IMR-90 (cell line): ENCODE measurements around the gene S100A8. TPM values are rescaled to one million over a fixed set of nuclear protein-coding genes. Genes with fewer than 3 reads are reported as not detected.

Source experiments
- ATAC-seq: fragments of 200-7000 bp; cut with Tn5 transposase; 2 replicates; pipeline ENCODE4 v1.9.1; 2020; ENCODE audit warnings: low read depth, mild to moderate bottlenecking, moderate library complexity
- BruUV-seq: library from RNA; stranded (reverse); fragments of 400-500 nt; replicated peaks from 2 replicates; lab custom pipeline; 2021; lab: Mats Ljungman, UMichigan
- CTCF ChIA-PET: fragments of 300-600 bp; formaldehyde crosslinking; extraction: SDS; loops from one replicate; lab custom pipeline; 2021; ENCODE audit warnings: antibody characterized with exemption; lab: Yijun Ruan, JAX
- POLR2A ChIA-PET: fragments of 300-600 bp; sonication (Branson Sonifier 250); formaldehyde crosslinking; loops from one replicate; lab custom pipeline; 2022; ENCODE audit warnings: antibody characterized with exemption; ENCODE audit not compliant: unreplicated experiment; lab: Charles Lee
- DNase-seq: peaks from one replicate; pipeline ENCODE4 v3.0.0; 2013
- H2AFZ ChIP-seq: replicated peaks from 2 replicates; pipeline ENCODE3; 2013; ENCODE audit warnings: low read length, mild to moderate bottlenecking; ENCODE audit not compliant: poor library complexity
- H2AK5ac ChIP-seq: 2 replicates; pipeline ENCODE4 v1.6.1; 2013; ENCODE audit warnings: low read depth, low read length, inconsistent platforms
- H2AK9ac ChIP-seq: replicated peaks from 2 replicates; pipeline ENCODE3; 2013; ENCODE audit warnings: mild to moderate bottlenecking, low read depth, low read length, moderate library complexity; ENCODE audit not compliant: poor library complexity
- H2BK120ac ChIP-seq: 2 replicates; pipeline ENCODE4 v1.6.1; 2013; ENCODE audit warnings: low read depth, low read length, inconsistent platforms
- H2BK15ac ChIP-seq: 3 replicates; pipeline ENCODE4 v1.6.1; 2013; ENCODE audit warnings: low read depth, low read length, inconsistent platforms
- H2BK20ac ChIP-seq: 2 replicates; pipeline ENCODE4 v1.6.1; 2013; ENCODE audit warnings: low read depth, mild to moderate bottlenecking, inconsistent platforms, low read length, moderate library complexity
- H2BK5ac ChIP-seq: 2 replicates; pipeline ENCODE4 v1.6.1; 2013; ENCODE audit warnings: mild to moderate bottlenecking, low read depth, low read length, inconsistent platforms; ENCODE audit not compliant: poor library complexity, severe bottlenecking
- H3K14ac ChIP-seq: replicated peaks from 2 replicates; pipeline ENCODE4 v1.6.1; 2013; ENCODE audit warnings: low read depth, low read length, inconsistent platforms
- H3K18ac ChIP-seq: 2 replicates; pipeline ENCODE4 v1.6.1; 2013; ENCODE audit warnings: low read depth, low read length, control low read depth
- H3K23ac ChIP-seq: 2 replicates; pipeline ENCODE4 v1.6.1; 2013; ENCODE audit warnings: low read depth, low read length, inconsistent platforms
- H3K27ac ChIP-seq: 2 replicates; pipeline ENCODE4 v1.5.1; 2013; ENCODE audit warnings: mild to moderate bottlenecking, control low read depth, low read length; ENCODE audit not compliant: insufficient read depth
- H3K27me3 ChIP-seq: 2 replicates; pipeline ENCODE4 v1.6.1; 2013; ENCODE audit warnings: low read length; ENCODE audit not compliant: control insufficient read depth, insufficient read depth
- H3K36me3 ChIP-seq: 2 replicates; pipeline ENCODE4 v1.6.1; 2013; ENCODE audit warnings: low read length, mixed read lengths; ENCODE audit not compliant: control insufficient read depth, insufficient read depth
- H3K4ac ChIP-seq: 2 replicates; pipeline ENCODE4 v1.6.1; 2013; ENCODE audit warnings: low read depth, low read length, inconsistent platforms
- H3K4me1 ChIP-seq: 2 replicates; pipeline ENCODE4 v1.6.1; 2013; ENCODE audit warnings: low read length, mixed read lengths; ENCODE audit not compliant: control insufficient read depth, insufficient read depth
- H3K4me2 ChIP-seq: 2 replicates; pipeline ENCODE4 v1.6.1; 2013; ENCODE audit warnings: low read depth, mild to moderate bottlenecking, control low read depth, low read length, moderate library complexity
- H3K4me3 ChIP-seq: 2 replicates; pipeline ENCODE4 v1.5.1; 2013; ENCODE audit warnings: low read depth, mild to moderate bottlenecking, control low read depth, low read length, moderate library complexity; ENCODE audit not compliant: insufficient read depth
- H3K56ac ChIP-seq: 2 replicates; pipeline ENCODE4 v1.6.1; 2013; ENCODE audit warnings: low read length, inconsistent platforms; ENCODE audit not compliant: insufficient read depth; ENCODE audit errors: extremely low read depth
- H3K79me1 ChIP-seq, 2 experiments: 2 replicates each; pipeline ENCODE4 v1.6.1; 2013; ENCODE audit warnings: low read length in 2 of 2, inconsistent platforms in 1 of 2, low read depth in 1 of 2
- H3K9ac ChIP-seq: 2 replicates; pipeline ENCODE4 v1.6.1; 2013; ENCODE audit warnings: low read depth, low read length, control low read depth
- H3K9me1 ChIP-seq: 2 replicates; pipeline ENCODE4 v1.6.1; 2013; ENCODE audit warnings: low read length, inconsistent platforms; ENCODE audit not compliant: insufficient read depth
- H3K9me3 ChIP-seq: 2 replicates; pipeline ENCODE4 v1.6.1; 2013; ENCODE audit warnings: low read length; ENCODE audit not compliant: control insufficient read depth, insufficient read depth
- H4K20me1 ChIP-seq: 2 replicates; pipeline ENCODE4 v1.6.1; 2013; ENCODE audit warnings: low read length, inconsistent platforms; ENCODE audit not compliant: insufficient read depth
- H4K5ac ChIP-seq: 2 replicates; pipeline ENCODE4 v1.6.1; 2013; ENCODE audit warnings: mild to moderate bottlenecking, low read depth, low read length, control low read depth
- H4K8ac ChIP-seq, 2 experiments: 2 replicates each; pipeline ENCODE4 v1.6.1; 2013; ENCODE audit warnings: low read depth in 2 of 2, low read length in 2 of 2, control low read depth in 1 of 2, inconsistent platforms in 1 of 2
- H4K91ac ChIP-seq: 2 replicates; pipeline ENCODE4 v1.6.1; 2013; ENCODE audit warnings: low read depth, low read length, inconsistent platforms; ENCODE audit not compliant: insufficient read depth
- BHLHE40 ChIP-seq: fragments of 150-350 bp; IDR thresholded peaks from 2 replicates; pipeline ENCODE4 v1.6.1; 2016; ENCODE audit warnings: mild to moderate bottlenecking, low read depth, low read length
- CEBPB ChIP-seq: IDR thresholded peaks from 2 replicates; pipeline ENCODE4 v1.6.1; 2012; ENCODE audit warnings: low read depth, low read length, improper control_type of control experiment
- CTCF ChIP-seq: conservative IDR thresholded peaks from 2 replicates; pipeline ENCODE4 v1.5.1; 2012; ENCODE audit warnings: mild to moderate bottlenecking, low read depth, low read length, improper control_type of control experiment
- ELK1 ChIP-seq: fragments of 150-350 bp; IDR thresholded peaks from 2 replicates; pipeline ENCODE4 v1.6.1; 2016; ENCODE audit warnings: low read depth, mild to moderate bottlenecking, low read length, moderate library complexity, borderline replicate concordance
- FOS ChIP-seq: fragments of 150-350 bp; IDR thresholded peaks from 2 replicates; pipeline ENCODE4 v1.6.1; 2016; ENCODE audit warnings: low read depth, low read length
- MXI1 ChIP-seq: IDR thresholded peaks from 2 replicates; pipeline ENCODE4 v1.6.1; 2012; ENCODE audit warnings: low read depth, mild to moderate bottlenecking, low read length, moderate library complexity, borderline replicate concordance
- NFE2L2 ChIP-seq: fragments of 150-350 bp; IDR thresholded peaks from 2 replicates; pipeline ENCODE4 v1.6.1; 2016; ENCODE audit warnings: low read depth, mild to moderate bottlenecking, low read length
- POLR2A ChIP-seq: IDR thresholded peaks from 2 replicates; pipeline ENCODE4 v1.6.1; 2012; ENCODE audit warnings: mild to moderate bottlenecking, low read depth, low read length
- RAD21 ChIP-seq: IDR thresholded peaks from 2 replicates; pipeline ENCODE4 v1.6.1; 2012; ENCODE audit warnings: low read length, improper control_type of control experiment
- RCOR1 ChIP-seq: IDR thresholded peaks from 2 replicates; pipeline ENCODE4 v1.6.1; 2012; ENCODE audit warnings: mild to moderate bottlenecking, low read length, improper control_type of control experiment; ENCODE audit not compliant: insufficient replicate concordance
- RFX5 ChIP-seq: IDR thresholded peaks from 2 replicates; pipeline ENCODE4 v1.8.0; 2012; ENCODE audit warnings: low read depth, mild to moderate bottlenecking, low read length, moderate library complexity
- SMC3 ChIP-seq: fragments of 150-350 bp; IDR thresholded peaks from 2 replicates; pipeline ENCODE4 v1.6.1; 2016; ENCODE audit warnings: low read depth, mild to moderate bottlenecking, antibody characterized with exemption, low read length, moderate library complexity
- USF2 ChIP-seq: fragments of 150-350 bp; IDR thresholded peaks from 2 replicates; pipeline ENCODE4 v1.6.1; 2017; ENCODE audit warnings: mild to moderate bottlenecking, antibody characterized with exemption, low read length, low read depth
- WGBS, 2 experiments: methylation state at CpG; one replicate each; pipeline versions ENCODE4 v1.1.5 to v1.1.7; 2013; ENCODE audit warnings: missing lambda C conversion rate in 2 of 2; ENCODE audit not compliant: insufficient read length in 1 of 2; ENCODE audit errors: extremely low coverage in 2 of 2; 5-methylcytosine and 5-hydroxymethylcytosine counted together
- dilution Hi-C: fragments of 300-500 bp; cut with HindIII; formaldehyde crosslinking; loops from one replicate; pipeline ENCODE4 v1.14.3; 2018; ENCODE audit warnings: low sequenced_read_pairs; ENCODE audit not compliant: unreplicated experiment
- in situ Hi-C: fragments of 300-500 bp; cut with MboI; formaldehyde crosslinking; loops from 3 replicates; pipeline ENCODE4 v1.14.3; 2019; ENCODE audit warnings: low sequenced_read_pairs, inconsistent platforms, mixed read lengths
- intact Hi-C: fragments of 100-400 bp; cut with micrococcal nuclease; formaldehyde crosslinking; loops from 2 replicates; pipeline ENCODE4 v1.10.0; 2022
- polyA plus RNA-seq, 3 experiments: library from polyadenylated mRNA; depleted of rRNA; stranded (reverse); fragments of >200 nt; gene quantifications; 2 replicates each; pipeline ENCODE4 v1.2.3, GENCODE V29; 2012; ENCODE audit warnings: low replicate concordance in 1 of 3
- total RNA-seq: library from RNA; depleted of rRNA; stranded (reverse); fragments of >200 nt; gene quantifications from 2 replicates; pipeline ENCODE4 v1.2.3, GENCODE V29; 2012

The S100A8 gene
- total and polyA plus RNA-seq, 2 of the 4 experiments (the other 2 are of a cell fraction): not detected

GRCh38 chr1:153420306-153420705, 29.4 kb upstream of the S100A8 start:
- Histone ChIP-seq H3K27ac (no peak overlapping the region), H3K23ac (no peak overlapping the region), H3K36me3 (no peaks in the 10 kb centered on the region), H2BK15ac (no peak overlapping the region), H3K14ac (no peak overlapping the region), H3K9me1 (no peaks in the 10 kb centered on the region), H3K9ac (no peak overlapping the region), H4K8ac (no peak overlapping the region), H2BK120ac (no peak overlapping the region), H3K27me3 (no peaks in the 10 kb centered on the region), H3K79me1 (no peaks in the 10 kb centered on the region), H2AK9ac (no peak overlapping the region), H3K4ac (no peak overlapping the region), H4K5ac (no peak overlapping the region), H3K4me1 (no peaks in the 10 kb centered on the region), H2BK5ac (no peak overlapping the region), H4K91ac (no peak overlapping the region), H3K4me3 (no peak overlapping the region), H3K9me3 (no peaks in the 10 kb centered on the region), H4K20me1 (no peaks in the 10 kb centered on the region), H2BK20ac (no peak overlapping the region), H3K4me2 (no peak overlapping the region), H3K56ac (no peak overlapping the region), H3K18ac (no peak overlapping the region), H2AK5ac (no peak overlapping the region), H2AFZ (no peak overlapping the region)
- POLR2A ChIA-PET: no interaction called here
- dilution Hi-C loops (no loop called here), in situ Hi-C loops (no loop called here), intact Hi-C loops (no loop called here)
- CTCF ChIA-PET: no interaction called here
- DNase-seq: no peak
- no peak for ATAC-seq
- BruUV-seq: no TSS peak
- TF ChIP-seq NFE2L2 (no peak), BHLHE40 (no peak), RCOR1 (no peak), CEBPB (no peak), RAD21 (no peak), USF2 (no peak), MXI1 (no peak), ELK1 (no peak), RFX5 (no peak), SMC3 (no peak), FOS (no peak), POLR2A (no peak), CTCF (no peak)
- WGBS, 2 experiments: 0% methylated on average over 1 of the region's 2 CpGs; no CpG with 5 or more reads in 1 of the 2 experiments
